Raji (cell line): ENCODE measurements around the gene DUS1L.

ENCODE experiments used
- POLR2A ChIP-seq: IDR thresholded peaks from 2 replicates; pipeline ENCODE4 v1.6.1; 2011; ENCODE audit warnings: low read depth, low read length, control low read depth; ENCODE audit not compliant: insufficient read depth

The DUS1L gene

GRCh38 chr17:82094931-82095776, 29.6 kb upstream of the DUS1L start:
- no peak for TF ChIP-seq POLR2A

GRCh38 chr17:82092995-82093751, 27.6 kb upstream of the DUS1L start:
- no peak for TF ChIP-seq POLR2A

- TF ChIP-seq POLR2A = no peak
These were observed 27.0 kb upstream of the DUS1L start for GRCh38 chr17:82092628-82092994.

- no peak for TF ChIP-seq POLR2A
These were observed 26.5 kb upstream of the DUS1L start for GRCh38 chr17:82092094-82092586.

GRCh38 chr17:82091264-82092066, 25.9 kb upstream of the DUS1L start:
- no peak for TF ChIP-seq POLR2A

- TF ChIP-seq POLR2A = no peak
These were observed 25.1 kb upstream of the DUS1L start for GRCh38 chr17:82090549-82091263.

GRCh38 chr17:82089723-82090548, 24.3 kb upstream of the DUS1L start:
- no peak for TF ChIP-seq POLR2A

GRCh38 chr17:82088838-82089722, 23.5 kb upstream of the DUS1L start:
- TF ChIP-seq POLR2A = no peak

GRCh38 chr17:82087961-82088837, 22.6 kb upstream of the DUS1L start:
- no peak for TF ChIP-seq POLR2A

GRCh38 chr17:82086941-82087906, 21.6 kb upstream of the DUS1L start:
- TF ChIP-seq POLR2A = no peak
